OCI-LY1 (cell line): ENCODE data around the gene PPM1G.

ENCODE experiments used
- H2AFZ ChIP-seq: fragments of 200-600 bp; sonication (generic), shearing (Covaris generic); 2 replicates; pipeline ENCODE4 v1.6.0; 2014; ENCODE audit warnings: antibody characterized with exemption, mild to moderate bottlenecking, low read length
- H3F3A ChIP-seq: fragments of 200-600 bp; sonication (generic), shearing (Covaris generic); 2 replicates; pipeline ENCODE4 v1.6.0; 2014; ENCODE audit warnings: mild to moderate bottlenecking, antibody characterized with exemption, low read length, moderate library complexity; ENCODE audit not compliant: insufficient read depth
- H3K27ac ChIP-seq: fragments of 200-600 bp; sonication (generic); 2 replicates; pipeline ENCODE4 v1.5.1; 2014; ENCODE audit warnings: low read length, mixed run types, mild to moderate bottlenecking, low read depth; ENCODE audit not compliant: poor library complexity, severe bottlenecking
- H3K27me3 ChIP-seq: fragments of 200-600 bp; sonication (generic); 2 replicates; pipeline ENCODE4 v1.6.0; 2014; ENCODE audit warnings: antibody characterized with exemption, mild to moderate bottlenecking, low read length, moderate library complexity; ENCODE audit not compliant: insufficient read depth
- H3K36me3 ChIP-seq: fragments of 200-600 bp; sonication (generic); 2 replicates; pipeline ENCODE4 v1.6.1; 2014; ENCODE audit warnings: mild to moderate bottlenecking, antibody characterized with exemption, low read length, moderate library complexity, mixed read lengths; ENCODE audit not compliant: insufficient read depth
- H3K4me1 ChIP-seq: fragments of 200-600 bp; sonication (generic); 2 replicates; pipeline ENCODE4 v1.5.1; 2014; ENCODE audit warnings: mild to moderate bottlenecking, low read length, moderate library complexity; ENCODE audit not compliant: insufficient read depth, severe bottlenecking
- H3K4me2 ChIP-seq: fragments of 200-600 bp; sonication (generic), shearing (Covaris generic); 2 replicates; pipeline ENCODE4 v1.6.1; 2014; ENCODE audit warnings: low read length
- H3K4me3 ChIP-seq: fragments of 200-600 bp; sonication (generic); 2 replicates; pipeline ENCODE4 v1.5.1; 2014; ENCODE audit warnings: low read length, low read depth, mild to moderate bottlenecking, mixed read lengths; ENCODE audit not compliant: poor library complexity, severe bottlenecking
- H3K79me2 ChIP-seq: fragments of 200-600 bp; shearing (Covaris generic); 2 replicates; pipeline ENCODE4 v1.6.1; 2016; ENCODE audit warnings: mixed run types, low read length, mixed read lengths; ENCODE audit not compliant: insufficient read depth
- H3K9ac ChIP-seq: fragments of 200-600 bp; sonication (generic), shearing (Covaris generic); 2 replicates; pipeline ENCODE4 v1.6.1; 2014; ENCODE audit warnings: mild to moderate bottlenecking, low read length, mixed read lengths
- H3K9me2 ChIP-seq: fragments of 200-600 bp; sonication (generic), shearing (Covaris generic); 2 replicates; pipeline ENCODE4 v1.6.1; 2014; ENCODE audit warnings: low read depth, mild to moderate bottlenecking, low read length, mixed read lengths
- H3K9me3 ChIP-seq: fragments of 200-600 bp; shearing (Covaris generic); 2 replicates; pipeline ENCODE4 v1.6.1; 2014; ENCODE audit warnings: low read length, mixed read lengths
- H4K20me1 ChIP-seq: fragments of 200-600 bp; sonication (generic), shearing (Covaris generic); 2 replicates; pipeline ENCODE4 v1.6.0; 2016; ENCODE audit warnings: mild to moderate bottlenecking, low read length; ENCODE audit not compliant: insufficient read depth
- EZH2 ChIP-seq: fragments of 200-600 bp; sonication (generic), shearing (Covaris generic); IDR thresholded peaks from 2 replicates; pipeline ENCODE4 v1.8.0; 2017; ENCODE audit warnings: borderline replicate concordance, mixed run types, mild to moderate bottlenecking, antibody characterized with exemption, low read length, moderate library complexity, mixed read lengths
- TF ChIP-seq, protein P1 (sequence below): fragments of 200-600 bp; sonication (generic), shearing (Covaris generic); IDR thresholded peaks from 2 replicates; pipeline ENCODE4 v1.5.1; 2017; ENCODE audit warnings: mild to moderate bottlenecking, antibody characterized with exemption, low read length, moderate library complexity, mixed read lengths

The PPM1G gene

GRCh38 chr2:27370816-27371620 lies 38.4 kb downstream of the PPM1G start:
- Histone ChIP-seq H2AFZ (no peak overlapping the region), H3K9me2 (no peaks in the 10 kb centered on the region), H3K27ac (peak overlapping the region; percentile 71)

GRCh38 chr2:27370026-27370815 lies 39.2 kb downstream of the PPM1G start, which contains the start of the genes EIF2B4 and SNX17:
EIF2B4 (minus strand) TSS chr2:27370338; CDS start chr2:27370314, 24 bp downstream.
SNX17 (plus strand) TSS chr2:27370616; CDS start chr2:27370744, 128 bp downstream.
- Histone ChIP-seq H4K20me1 (no peaks in the 10 kb centered on the region), H3K27ac (peak within 1 kb of the TSS; percentile 71), H3K27me3 (no peaks in the 10 kb centered on the region), H3K4me1 (peaks cover 25% of the 10 kb centered on the region), H3K9me3 (no peaks in the 10 kb centered on the region), H3K9me2 (no peaks in the 10 kb centered on the region), H3K36me3 (peaks cover 60% of the 10 kb centered on the region), H3K9ac (peak within 1 kb of the TSS; percentile 85), H2AFZ (no peak within 1 kb of the TSS), H3K4me2 (peak within 1 kb of the TSS; percentile 84), H3F3A (no peaks in the 10 kb centered on the region), H3K79me2 (no peaks in the 10 kb centered on the region), H3K4me3 (peak within 1 kb of the TSS; percentile 88)
- TF ChIP-seq EZH2, result no peak
- TF ChIP-seq, protein P1, sequence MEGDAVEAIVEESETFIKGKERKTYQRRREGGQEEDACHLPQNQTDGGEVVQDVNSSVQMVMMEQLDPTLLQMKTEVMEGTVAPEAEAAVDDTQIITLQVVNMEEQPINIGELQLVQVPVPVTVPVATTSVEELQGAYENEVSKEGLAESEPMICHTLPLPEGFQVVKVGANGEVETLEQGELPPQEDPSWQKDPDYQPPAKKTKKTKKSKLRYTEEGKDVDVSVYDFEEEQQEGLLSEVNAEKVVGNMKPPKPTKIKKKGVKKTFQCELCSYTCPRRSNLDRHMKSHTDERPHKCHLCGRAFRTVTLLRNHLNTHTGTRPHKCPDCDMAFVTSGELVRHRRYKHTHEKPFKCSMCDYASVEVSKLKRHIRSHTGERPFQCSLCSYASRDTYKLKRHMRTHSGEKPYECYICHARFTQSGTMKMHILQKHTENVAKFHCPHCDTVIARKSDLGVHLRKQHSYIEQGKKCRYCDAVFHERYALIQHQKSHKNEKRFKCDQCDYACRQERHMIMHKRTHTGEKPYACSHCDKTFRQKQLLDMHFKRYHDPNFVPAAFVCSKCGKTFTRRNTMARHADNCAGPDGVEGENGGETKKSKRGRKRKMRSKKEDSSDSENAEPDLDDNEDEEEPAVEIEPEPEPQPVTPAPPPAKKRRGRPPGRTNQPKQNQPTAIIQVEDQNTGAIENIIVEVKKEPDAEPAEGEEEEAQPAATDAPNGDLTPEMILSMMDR, result peak; percentile 86

More at GRCh38 chr2:27370816-27371620, 38.4 kb downstream of the PPM1G start:
- Histone ChIP-seq H3F3A (no peaks in the 10 kb centered on the region), H3K79me2 (no peaks in the 10 kb centered on the region), H3K27me3 (no peaks in the 10 kb centered on the region), H3K4me1 (peaks cover 25% of the 10 kb centered on the region), H3K36me3 (peaks cover 62% of the 10 kb centered on the region), H3K4me2 (peak overlapping the region; percentile 82), H3K9me3 (no peaks in the 10 kb centered on the region), H3K9ac (peak overlapping the region; percentile 85), H3K4me3 (peak overlapping the region; percentile 88), H4K20me1 (no peaks in the 10 kb centered on the region)
- TF ChIP-seq, protein P1, result no peak
- no peak for TF ChIP-seq EZH2

DNA sequence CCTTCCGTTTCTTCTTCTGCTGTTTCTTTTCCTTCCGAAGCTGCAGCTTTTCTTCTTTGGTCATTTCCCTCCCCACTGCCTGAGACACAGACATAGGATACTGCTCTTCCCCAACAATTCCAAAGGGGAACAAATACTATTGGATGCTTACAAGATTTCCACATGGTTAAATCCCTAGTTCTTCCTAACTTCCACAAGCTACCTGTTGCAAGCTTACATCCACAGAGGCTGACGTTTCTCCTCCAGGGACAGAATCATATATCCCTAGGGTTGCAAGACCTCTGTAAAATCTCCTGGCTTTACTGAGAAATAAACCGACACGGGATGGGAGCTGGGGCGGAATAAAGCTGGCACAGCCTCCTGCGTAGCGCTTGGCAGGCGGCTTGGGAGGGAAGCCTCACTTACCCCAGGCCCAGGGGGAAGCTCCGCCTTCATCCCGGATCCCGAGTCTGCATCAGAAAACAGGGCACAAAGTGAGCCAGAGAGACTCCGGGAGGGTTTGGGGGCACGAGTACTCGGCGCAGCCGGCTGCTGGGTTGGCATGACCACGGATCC lies 39.8 kb downstream of the PPM1G start:
- Histone ChIP-seq H4K20me1 (no peaks in the 10 kb centered on the region), H3K27ac (peak overlapping the region; percentile 3), H3F3A (no peaks in the 10 kb centered on the region), H3K4me3 (peak overlapping the region; percentile 88), H2AFZ (no peak overlapping the region), H3K36me3 (peaks cover 56% of the 10 kb centered on the region), H3K4me1 (peaks cover 25% of the 10 kb centered on the region), H3K79me2 (no peaks in the 10 kb centered on the region), H3K4me2 (peak overlapping the region; percentile 84), H3K27me3 (no peaks in the 10 kb centered on the region), H3K9me3 (no peaks in the 10 kb centered on the region), H3K9me2 (no peaks in the 10 kb centered on the region), H3K9ac (peak overlapping the region; percentile 79)
- TF ChIP-seq EZH2, result no peak
- TF ChIP-seq, protein P1, result no peak
